B cell (primary cell): ENCODE measurements around the gene GRPR. TPM values are rescaled to one million over a fixed set of nuclear protein-coding genes. Genes with fewer than 3 reads are reported as not detected.

Source experiments
- ATAC-seq: fragments of 200-7000 bp; cut with Tn5 transposase; one replicate; pipeline ENCODE4 v1.10.0; 2021; ENCODE audit warnings: low read depth, mild to moderate bottlenecking, moderate number of reproducible peaks, moderate library complexity
- CTCF ChIA-PET: fragments of 350-600 bp; sonication (Branson Sonifier 250); formaldehyde crosslinking; loops from one replicate; lab custom pipeline; 2021; ENCODE audit warnings: antibody characterized with exemption, inconsistent platforms; lab: Charles Lee
- POLR2A ChIA-PET: fragments of 350-600 bp; sonication (Branson Sonifier 250); formaldehyde crosslinking; loops from one replicate; lab custom pipeline; 2021; ENCODE audit warnings: antibody characterized with exemption; lab: Charles Lee
- DNase-seq: peaks from one replicate; pipeline ENCODE4 v3.0.0; 2013
- H2AFZ ChIP-seq: 2 replicates; pipeline ENCODE4 v1.6.1; 2012; ENCODE audit warnings: mild to moderate bottlenecking, low read depth, low read length; ENCODE audit not compliant: insufficient read depth, poor library complexity, severe bottlenecking
- H3K27ac ChIP-seq, 2 donors: 1 replicate in 1 of 2; 2 replicates in 1 of 2; pipeline ENCODE4 v1.5.1; 2012 to 2013; ENCODE audit warnings: low read length in 2 of 2, mild to moderate bottlenecking in 2 of 2, moderate library complexity in 1 of 2
- H3K27me3 ChIP-seq, 4 experiments: fragments of 200-600 bp in 1 of 4; sonication (generic) in 1 of 4; replicated peaks in 1 of 4; 1 replicate in 2 of 4; 2 replicates in 2 of 4; pipeline versions ENCODE4 v1.6.1 to v1.7.0; 2013 to 2016; ENCODE audit warnings: low read length in 3 of 4, mild to moderate bottlenecking in 2 of 4, mixed read lengths in 1 of 4, moderate library complexity in 1 of 4; ENCODE audit not compliant: insufficient read depth in 4 of 4, control insufficient read depth in 3 of 4; ENCODE audit errors: control extremely low read depth in 1 of 4
- H3K36me3 ChIP-seq, 2 experiments: replicated peaks in 1 of 2; 1 replicate in 1 of 2; 2 replicates in 1 of 2; pipeline versions ENCODE4 v1.6.1 to v1.7.1; 2013; ENCODE audit warnings: low read length in 1 of 2; ENCODE audit not compliant: insufficient read depth in 2 of 2, control insufficient read depth in 1 of 2; ENCODE audit errors: control extremely low read depth in 1 of 2, extremely low read depth in 1 of 2
- H3K4me1 ChIP-seq, 2 donors: fragments of 200-600 bp in 1 of 2; sonication (generic) in 1 of 2; 1 replicate in 1 of 2; 2 replicates in 1 of 2; pipeline versions ENCODE4 v1.5.1 to v1.6.1; 2013 to 2017; ENCODE audit warnings: low read length in 2 of 2; ENCODE audit not compliant: control insufficient read depth in 2 of 2, insufficient read depth in 2 of 2
- H3K4me2 ChIP-seq: replicated peaks from 2 replicates; pipeline ENCODE3; 2012; ENCODE audit warnings: mild to moderate bottlenecking, low read depth, low read length; ENCODE audit not compliant: poor library complexity, severe bottlenecking
- H3K4me3 ChIP-seq, 5 experiments: fragments of 200-600 bp in 1 of 5; sonication (generic) in 1 of 5; 1 replicate in 3 of 5; 2 replicates in 2 of 5; pipeline versions ENCODE4 v1.5.1 to v1.7.0; 2011 to 2016; ENCODE audit warnings: low read length in 4 of 5, mild to moderate bottlenecking in 4 of 5, low read depth in 2 of 5, control low read depth in 1 of 5, moderate library complexity in 1 of 5; ENCODE audit not compliant: insufficient read depth in 1 of 5; ENCODE audit errors: control extremely low read depth in 1 of 5, extremely low read depth in 1 of 5
- H3K79me2 ChIP-seq: fragments of 200-600 bp; sonication (generic); one replicate; pipeline ENCODE4 v1.6.0; 2016; ENCODE audit warnings: low read length; ENCODE audit not compliant: control insufficient read depth, insufficient read depth
- H3K9ac ChIP-seq: fragments of 200-600 bp; sonication (generic); 2 replicates; pipeline ENCODE4 v1.6.1; 2017; ENCODE audit warnings: mild to moderate bottlenecking, low read length, moderate library complexity
- H3K9me3 ChIP-seq, 3 donors: one replicate each; pipeline versions ENCODE4 v1.6.1 to v1.7.1; 2013; ENCODE audit warnings: low read length in 2 of 3; ENCODE audit not compliant: control insufficient read depth in 2 of 3, insufficient read depth in 1 of 3; ENCODE audit errors: control extremely low read depth in 1 of 3
- H4K20me1 ChIP-seq: 2 replicates; pipeline ENCODE4 v1.6.0; 2012; ENCODE audit warnings: mild to moderate bottlenecking, low read length; ENCODE audit not compliant: insufficient read depth, control insufficient read depth, poor library complexity, severe bottlenecking
- H3K27ac Mint-ChIP-seq: one replicate; pipeline ENCODE4 v1.8.0; 2021; ENCODE audit warnings: mixed read lengths
- H3K27me3 Mint-ChIP-seq: one replicate; pipeline ENCODE4 v1.8.0; 2021; ENCODE audit warnings: mixed read lengths
- H3K4me1 Mint-ChIP-seq: one replicate; pipeline ENCODE4 v1.8.0; 2021; ENCODE audit warnings: mixed read lengths
- H3K4me3 Mint-ChIP-seq: one replicate; pipeline ENCODE4 v1.8.0; 2021; ENCODE audit warnings: mixed read lengths
- H3K9me3 Mint-ChIP-seq: one replicate; pipeline ENCODE4 v1.8.0; 2022; ENCODE audit warnings: mixed read lengths; ENCODE audit not compliant: insufficient read depth
- CTCF ChIP-seq: fragments of 200-600 bp; IDR thresholded peaks from one replicate; pipeline ENCODE4 v1.8.0; 2022; ENCODE audit warnings: antibody characterized with exemption, mild to moderate bottlenecking
- EZH2 ChIP-seq: IDR thresholded peaks from 2 replicates; pipeline ENCODE4 v1.6.1; 2012; ENCODE audit warnings: borderline replicate concordance, low read depth, mild to moderate bottlenecking, moderate library complexity, low read length; ENCODE audit not compliant: insufficient read depth, poor library complexity, severe bottlenecking
- WGBS: methylation state at CpG from one replicate; pipeline ENCODE4 v1.1.5; 2013; ENCODE audit warnings: missing lambda C conversion rate; ENCODE audit not compliant: insufficient coverage; 5-methylcytosine and 5-hydroxymethylcytosine counted together
- intact Hi-C: fragments of 100-400 bp; cut with micrococcal nuclease; formaldehyde crosslinking; loops from one replicate; pipeline ENCODE4 v1.10.0; 2022
- polyA plus RNA-seq: library from polyadenylated mRNA; depleted of rRNA; stranded (reverse); fragments of >200 nt; gene quantifications from 2 replicates; pipeline ENCODE4 v1.2.3, GENCODE V29; 2012
- total RNA-seq, 2 donors: library from RNA; stranded (reverse); fragments of 120-200 nt in 1 of 2; gene quantifications; 1 replicate in 1 of 2; 2 replicates in 1 of 2; pipeline versions ENCODE4 v1.2.3 to v1.2.4, GENCODE V29; 2013 to 2022

GRPR gene
- total and polyA plus RNA-seq, 2 donors (not counting 1 experiment from before 2014, with no cell fraction given), result 0.30 to 0.42 TPM

GRCh38 chrX:16140448-16140847 is 17.1 kb downstream of the GRPR start:
- ChIA-PET POLR2A (no interaction called here), CTCF (no interaction called here)
- intact Hi-C loops, result no loop called here
- no peak overlapping the region for H3K9ac ChIP-seq
- H4K20me1 ChIP-seq, result no peaks in the 10 kb centered on the region
- no peak for DNase-seq
- no peak overlapping the region for H3K27ac Mint-ChIP-seq
- TF ChIP-seq EZH2 (no peak), CTCF (no peak)
- ATAC-seq, result no peak
- no peak overlapping the region for H3K27ac ChIP-seq
- no peak overlapping the region for H2AFZ ChIP-seq
- no peaks in the 10 kb centered on the region for H3K9me3 ChIP-seq
- peaks cover 13% of the 10 kb centered on the region in 2 donors for H3K4me1 ChIP-seq
- peaks cover 0 to 2% (median 0%) of the 10 kb centered on the region in 4 experiments for H3K27me3 ChIP-seq
- H3K4me1 Mint-ChIP-seq, result peaks cover 10% of the 10 kb centered on the region
- H3K79me2 ChIP-seq, result no peaks in the 10 kb centered on the region
- no peaks in the 10 kb centered on the region for H3K9me3 Mint-ChIP-seq
- peaks cover 10% of the 10 kb centered on the region for H3K27me3 Mint-ChIP-seq
- H3K36me3 ChIP-seq, result no peaks in the 10 kb centered on the region
- 33% methylated on average over 2 of the region's 4 CpGs for WGBS
- H3K4me3 Mint-ChIP-seq, result no peak overlapping the region
- H3K4me3 ChIP-seq, result no peak overlapping the region
- no peak overlapping the region for H3K4me2 ChIP-seq

- H3K27me3 ChIP-seq, result peaks cover 0 to 2% (median 0%) of the 10 kb centered on the region in 4 experiments
- H3K9me3 ChIP-seq, result no peaks in the 10 kb centered on the region
- ATAC-seq, result no peak
- H3K27ac Mint-ChIP-seq, result no peak overlapping the region
- H4K20me1 ChIP-seq, result no peaks in the 10 kb centered on the region
- H3K27ac ChIP-seq, result no peak overlapping the region
- H2AFZ ChIP-seq, result no peak overlapping the region
- no peak overlapping the region for H3K4me3 Mint-ChIP-seq
- intact Hi-C loops, result no loop called here
- no peaks in the 10 kb centered on the region for H3K9me3 Mint-ChIP-seq
- POLR2A ChIA-PET, result interaction anchor here (0.6 kb wide), 1 partner anchor 357 kb away, joined by 4 read pairs; no protein-coding TSS in a partner anchor
- peaks cover 10% of the 10 kb centered on the region for H3K4me1 Mint-ChIP-seq
- no peaks in the 10 kb centered on the region for H3K36me3 ChIP-seq
- H3K27me3 Mint-ChIP-seq, result peaks cover 10% of the 10 kb centered on the region
- DNase-seq, result no peak
- no peak overlapping the region for H3K4me3 ChIP-seq
- H3K4me2 ChIP-seq, result no peak overlapping the region
- H3K9ac ChIP-seq, result no peak overlapping the region
- H3K4me1 ChIP-seq, result peaks cover 13% of the 10 kb centered on the region in 2 donors
- CTCF ChIA-PET, result no interaction called here
- TF ChIP-seq EZH2, result no peak
- TF ChIP-seq CTCF, result no peak
- no peaks in the 10 kb centered on the region for H3K79me2 ChIP-seq
Observed at GRCh38 chrX:16140983-16141382, 17.6 kb downstream of the GRPR start.
